ENCODE data around the gene NT5DC3.

The NT5DC3 gene

DNA sequence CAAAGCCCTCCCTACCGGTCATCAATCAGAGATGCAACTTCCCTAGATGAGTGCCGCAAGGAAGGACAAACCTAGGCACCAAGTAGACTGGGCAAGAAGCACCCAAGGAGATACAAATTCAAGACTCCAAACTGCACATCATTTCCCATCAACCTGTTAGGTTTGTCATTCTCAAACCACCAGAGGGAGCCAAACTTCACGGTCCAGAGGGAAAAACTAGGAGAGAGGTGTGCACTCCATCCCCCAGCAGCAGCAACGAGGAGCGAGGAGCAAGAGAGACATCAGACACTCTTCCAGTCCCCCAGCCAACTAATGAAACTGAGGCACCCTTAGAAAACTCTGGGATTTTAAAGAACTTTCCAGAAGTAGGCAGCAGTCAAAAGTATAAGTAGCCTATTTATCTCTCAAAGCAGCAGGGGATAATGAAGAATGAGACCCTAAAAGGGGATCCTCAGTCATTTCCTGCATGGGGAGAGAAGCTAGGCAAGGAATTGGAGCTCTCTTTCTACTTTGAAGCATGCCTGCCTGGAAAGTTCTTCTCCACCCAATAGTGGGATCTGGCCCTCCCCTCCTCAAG, 37.0 kb upstream of the NT5DC3 start:
- no peak overlapping the region for H3K27ac ChIP-seq (ENCODE audit: low read length)
- H3K36me3 ChIP-seq (ENCODE audit: control insufficient read depth, low read depth, low read length) = no peaks in the 10 kb centered on the region
- H3K27me3 ChIP-seq (ENCODE audit: control insufficient read depth, insufficient read depth, low read length) = no peaks in the 10 kb centered on the region
- H3K4me3 ChIP-seq (ENCODE audit: low read length) = no peak overlapping the region
- no peaks in the 10 kb centered on the region for H3K4me1 ChIP-seq (ENCODE audit: control insufficient read depth, low read depth, low read length)
- H3K9ac ChIP-seq (ENCODE audit: low read length) = no peak overlapping the region
- H3K9me3 ChIP-seq (ENCODE audit: control insufficient read depth, low read depth, low read length) = no peaks in the 10 kb centered on the region

DNA sequence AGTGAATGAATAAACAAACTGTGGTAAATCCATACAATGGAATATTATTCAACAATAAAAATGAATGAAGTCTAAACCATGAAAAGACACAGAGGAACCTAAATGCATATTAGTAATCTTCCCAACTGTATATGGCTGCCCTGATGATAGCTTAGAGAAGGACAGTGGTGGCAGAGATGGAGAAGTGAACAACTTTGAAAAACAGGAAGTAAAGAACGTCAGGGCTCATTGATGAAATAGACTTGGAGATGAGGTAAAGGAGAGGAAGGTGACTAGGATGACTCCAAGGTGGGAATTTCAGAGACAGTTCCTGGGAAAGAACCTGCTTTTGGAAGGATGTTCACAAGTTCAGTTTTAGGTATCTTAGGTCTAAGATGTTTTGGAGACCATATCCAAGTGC, 36.3 kb upstream of the NT5DC3 start:
- Histone ChIP-seq H3K4me1 (ENCODE audit: control insufficient read depth, low read depth, low read length) (no peaks in the 10 kb centered on the region), H3K9ac (ENCODE audit: low read length) (no peak overlapping the region), H3K27ac (ENCODE audit: low read length) (no peak overlapping the region), H3K4me3 (ENCODE audit: low read length) (no peak overlapping the region), H3K9me3 (ENCODE audit: control insufficient read depth, low read depth, low read length) (no peaks in the 10 kb centered on the region), H3K27me3 (ENCODE audit: control insufficient read depth, insufficient read depth, low read length) (no peaks in the 10 kb centered on the region), H3K36me3 (ENCODE audit: control insufficient read depth, low read depth, low read length) (no peaks in the 10 kb centered on the region)

GRCh38 chr12:103875666-103876065, 34.6 kb upstream of the NT5DC3 start:
- Histone ChIP-seq H3K9ac (ENCODE audit: low read length) (no peak overlapping the region), H3K27ac (ENCODE audit: low read length) (no peak overlapping the region), H3K36me3 (ENCODE audit: control insufficient read depth, low read depth, low read length) (no peaks in the 10 kb centered on the region), H3K4me3 (ENCODE audit: low read length) (no peak overlapping the region), H3K27me3 (ENCODE audit: control insufficient read depth, insufficient read depth, low read length) (no peaks in the 10 kb centered on the region), H3K9me3 (ENCODE audit: control insufficient read depth, low read depth, low read length) (no peaks in the 10 kb centered on the region), H3K4me1 (ENCODE audit: control insufficient read depth, low read depth, low read length) (no peaks in the 10 kb centered on the region)

DNA sequence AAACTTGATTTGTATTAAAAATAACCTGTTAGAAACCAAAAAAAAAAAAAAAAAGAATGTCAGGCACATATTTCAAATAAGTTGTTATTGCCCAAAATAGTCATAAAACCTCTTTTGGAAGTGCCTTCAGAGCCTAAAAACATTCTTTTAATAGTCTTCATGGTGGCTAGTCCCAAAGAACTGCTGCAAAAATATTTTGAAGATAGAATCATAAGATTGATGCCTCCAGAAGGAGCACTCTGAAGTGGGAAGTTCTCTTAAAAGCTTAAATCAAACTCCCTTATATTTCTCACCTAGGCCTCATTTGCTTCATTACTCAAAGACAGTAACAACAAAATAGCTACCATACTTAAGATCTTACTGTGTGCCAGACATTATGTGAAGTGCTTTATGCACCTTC, 27.2 kb upstream of the NT5DC3 start:
- no peak overlapping the region for H3K9ac ChIP-seq (ENCODE audit: low read length)
- no peak overlapping the region for H3K4me3 ChIP-seq (ENCODE audit: low read length)
- H3K27ac ChIP-seq (ENCODE audit: low read length) = no peak overlapping the region
- no peaks in the 10 kb centered on the region for H3K9me3 ChIP-seq (ENCODE audit: control insufficient read depth, low read depth, low read length)
- no peaks in the 10 kb centered on the region for H3K36me3 ChIP-seq (ENCODE audit: control insufficient read depth, low read depth, low read length)
- H3K4me1 ChIP-seq (ENCODE audit: control insufficient read depth, low read depth, low read length) = no peaks in the 10 kb centered on the region
- H3K27me3 ChIP-seq (ENCODE audit: control insufficient read depth, insufficient read depth, low read length) = no peaks in the 10 kb centered on the region

- no peaks in the 10 kb centered on the region for H3K4me1 ChIP-seq (ENCODE audit: control insufficient read depth, low read depth, low read length)
- H3K9me3 ChIP-seq (ENCODE audit: control insufficient read depth, low read depth, low read length) = no peaks in the 10 kb centered on the region
- no peaks in the 10 kb centered on the region for H3K27me3 ChIP-seq (ENCODE audit: control insufficient read depth, insufficient read depth, low read length)
- H3K36me3 ChIP-seq (ENCODE audit: control insufficient read depth, low read depth, low read length) = no peaks in the 10 kb centered on the region
- H3K9ac ChIP-seq (ENCODE audit: low read length) = no peak overlapping the region
- no peak overlapping the region for H3K4me3 ChIP-seq (ENCODE audit: low read length)
- H3K27ac ChIP-seq (ENCODE audit: low read length) = no peak overlapping the region
Observed at GRCh38 chr12:103865151-103865730, 24.2 kb upstream of the NT5DC3 start.

GRCh38 chr12:103864710-103865109, 23.7 kb upstream of the NT5DC3 start:
- Histone ChIP-seq H3K36me3 (ENCODE audit: control insufficient read depth, low read depth, low read length) (no peaks in the 10 kb centered on the region), H3K9ac (ENCODE audit: low read length) (no peak overlapping the region), H3K27ac (ENCODE audit: low read length) (no peak overlapping the region), H3K4me1 (ENCODE audit: control insufficient read depth, low read depth, low read length) (no peaks in the 10 kb centered on the region), H3K4me3 (ENCODE audit: low read length) (no peak overlapping the region), H3K27me3 (ENCODE audit: control insufficient read depth, insufficient read depth, low read length) (no peaks in the 10 kb centered on the region), H3K9me3 (ENCODE audit: control insufficient read depth, low read depth, low read length) (no peaks in the 10 kb centered on the region)

DNA sequence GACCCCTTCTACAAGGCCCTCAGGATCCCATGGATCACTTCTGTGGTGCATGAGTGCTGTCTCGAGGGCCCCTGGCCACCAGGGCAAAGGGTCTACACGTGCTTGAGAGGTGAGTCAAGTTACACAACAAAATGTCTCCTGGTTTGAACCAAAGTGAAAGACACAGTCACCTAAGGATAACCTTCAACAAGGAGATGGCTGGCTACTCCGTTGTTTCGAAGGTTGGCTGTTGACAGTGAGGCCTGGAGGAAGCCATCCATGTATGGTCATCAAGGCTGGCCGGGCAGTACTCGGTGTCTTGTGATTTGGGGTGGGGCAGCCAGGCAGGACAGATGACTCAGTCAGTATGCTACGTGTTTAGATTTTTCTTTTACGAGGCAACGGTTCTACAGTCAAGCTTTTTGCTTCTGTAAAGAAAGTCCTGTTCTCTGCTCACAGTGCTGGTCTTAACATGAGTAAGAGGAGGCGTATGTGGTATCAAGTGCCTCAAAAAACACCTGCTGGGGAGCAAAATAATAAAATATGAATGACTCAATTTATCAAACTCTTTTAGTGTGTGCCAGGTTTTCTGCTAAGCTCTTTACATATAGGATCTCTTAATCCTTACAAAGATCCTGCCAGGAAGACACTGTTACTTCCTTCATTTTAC, 18.0 kb upstream of the NT5DC3 start:
- H3K36me3 ChIP-seq (ENCODE audit: control insufficient read depth, low read depth, low read length) = no peaks in the 10 kb centered on the region
- H3K4me3 ChIP-seq (ENCODE audit: low read length) = no peak overlapping the region
- H3K27me3 ChIP-seq (ENCODE audit: control insufficient read depth, insufficient read depth, low read length) = no peaks in the 10 kb centered on the region
- H3K9ac ChIP-seq (ENCODE audit: low read length) = no peak overlapping the region
- H3K27ac ChIP-seq (ENCODE audit: low read length) = no peak overlapping the region
- H3K9me3 ChIP-seq (ENCODE audit: control insufficient read depth, low read depth, low read length) = no peaks in the 10 kb centered on the region
- no peaks in the 10 kb centered on the region for H3K4me1 ChIP-seq (ENCODE audit: control insufficient read depth, low read depth, low read length)

DNA sequence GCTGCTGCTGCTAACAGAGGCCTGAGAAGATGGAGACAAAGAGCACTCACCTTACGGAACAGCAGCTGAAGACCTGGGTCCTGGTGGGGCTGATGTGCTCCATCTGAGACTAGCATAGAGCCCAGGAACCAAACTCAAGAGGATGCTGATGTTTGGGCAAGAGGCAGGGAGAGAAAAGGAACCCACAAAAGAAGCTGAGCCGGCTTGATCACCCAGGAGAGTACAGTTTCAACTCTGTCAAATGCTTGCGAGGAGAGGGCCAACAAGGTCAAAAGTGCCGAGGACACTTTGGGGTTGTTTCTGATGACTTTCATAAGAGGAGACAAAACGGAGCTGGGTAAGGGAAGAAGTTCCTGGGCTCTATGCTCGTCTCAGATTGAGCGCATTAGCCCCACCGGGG, 17.3 kb upstream of the NT5DC3 start:
- Histone ChIP-seq H3K27ac (ENCODE audit: low read length) (no peak overlapping the region), H3K9me3 (ENCODE audit: control insufficient read depth, low read depth, low read length) (no peaks in the 10 kb centered on the region), H3K36me3 (ENCODE audit: control insufficient read depth, low read depth, low read length) (no peaks in the 10 kb centered on the region), H3K27me3 (ENCODE audit: control insufficient read depth, insufficient read depth, low read length) (no peaks in the 10 kb centered on the region), H3K9ac (ENCODE audit: low read length) (no peak overlapping the region), H3K4me3 (ENCODE audit: low read length) (no peak overlapping the region), H3K4me1 (ENCODE audit: control insufficient read depth, low read depth, low read length) (no peaks in the 10 kb centered on the region)

- no peak overlapping the region for H3K27ac ChIP-seq (ENCODE audit: low read length)
- no peaks in the 10 kb centered on the region for H3K27me3 ChIP-seq (ENCODE audit: control insufficient read depth, insufficient read depth, low read length)
- no peak overlapping the region for H3K9ac ChIP-seq (ENCODE audit: low read length)
- no peaks in the 10 kb centered on the region for H3K9me3 ChIP-seq (ENCODE audit: control insufficient read depth, low read depth, low read length)
- H3K4me3 ChIP-seq (ENCODE audit: low read length) = no peak overlapping the region
- no peaks in the 10 kb centered on the region for H3K36me3 ChIP-seq (ENCODE audit: control insufficient read depth, low read depth, low read length)
- H3K4me1 ChIP-seq (ENCODE audit: control insufficient read depth, low read depth, low read length) = no peaks in the 10 kb centered on the region
Observed at GRCh38 chr12:103857164-103857563, 16.1 kb upstream of the NT5DC3 start.

DNA sequence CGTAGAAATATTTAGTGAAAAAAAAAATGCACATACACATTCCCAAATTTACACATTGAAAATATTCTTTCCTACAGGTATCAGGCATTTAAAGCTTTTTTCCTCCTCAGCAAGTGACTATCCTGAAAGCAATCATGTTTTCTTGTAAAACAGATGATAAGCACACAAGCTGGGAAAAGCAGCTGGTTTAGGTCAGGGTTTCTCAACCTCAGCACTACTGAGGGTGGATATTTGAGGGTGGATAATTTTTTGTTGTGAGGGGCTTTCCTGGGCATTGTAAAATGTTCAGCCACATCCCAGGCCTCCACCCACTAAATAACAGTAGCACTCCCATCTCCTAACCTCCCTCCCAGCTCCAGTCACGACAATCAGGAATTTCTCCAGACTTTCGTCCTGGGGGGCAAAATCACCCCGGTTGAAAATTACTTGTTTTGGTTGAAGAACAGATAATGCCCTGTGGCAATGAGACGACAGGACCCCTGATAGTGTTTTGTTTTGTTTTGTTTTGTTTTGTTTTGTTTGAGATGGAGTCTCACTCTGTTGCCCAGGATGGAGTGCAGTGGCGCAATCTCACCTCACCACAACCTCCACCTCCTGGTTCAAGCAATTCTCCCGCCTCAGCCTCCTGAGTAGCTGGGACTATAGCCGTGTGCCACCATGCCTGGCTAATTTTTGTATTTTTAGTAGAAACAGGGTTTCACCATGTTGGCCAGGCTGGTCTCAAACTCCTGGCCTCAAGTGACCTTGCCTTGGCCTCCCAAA, 15.0 kb upstream of the NT5DC3 start:
- Histone ChIP-seq H3K9ac (ENCODE audit: low read length) (no peak overlapping the region), H3K4me1 (ENCODE audit: control insufficient read depth, low read depth, low read length) (no peaks in the 10 kb centered on the region), H3K27ac (ENCODE audit: low read length) (no peak overlapping the region), H3K36me3 (ENCODE audit: control insufficient read depth, low read depth, low read length) (no peaks in the 10 kb centered on the region), H3K9me3 (ENCODE audit: control insufficient read depth, low read depth, low read length) (no peaks in the 10 kb centered on the region), H3K4me3 (ENCODE audit: low read length) (no peak overlapping the region), H3K27me3 (ENCODE audit: control insufficient read depth, insufficient read depth, low read length) (no peaks in the 10 kb centered on the region)

GRCh38 chr12:103855036-103855712, 14.1 kb upstream of the NT5DC3 start:
- Histone ChIP-seq H3K4me1 (ENCODE audit: control insufficient read depth, low read depth, low read length) (no peaks in the 10 kb centered on the region), H3K4me3 (ENCODE audit: low read length) (no peak overlapping the region), H3K9me3 (ENCODE audit: control insufficient read depth, low read depth, low read length) (no peaks in the 10 kb centered on the region), H3K27me3 (ENCODE audit: control insufficient read depth, insufficient read depth, low read length) (no peaks in the 10 kb centered on the region), H3K9ac (ENCODE audit: low read length) (no peak overlapping the region), H3K36me3 (ENCODE audit: control insufficient read depth, low read depth, low read length) (no peaks in the 10 kb centered on the region), H3K27ac (ENCODE audit: low read length) (no peak overlapping the region)

All from iPS-18a (cell line).